CD8-positive, alpha-beta memory T cell (primary cell): ENCODE data around the gene SYNPR. TPM values are rescaled to one million over a fixed set of nuclear protein-coding genes. Genes with fewer than 3 reads are reported as not detected.

ENCODE experiments used
- CTCF ChIA-PET: fragments of 350-600 bp; sonication (Branson Sonifier 250); formaldehyde crosslinking; loops from one replicate; lab custom pipeline; 2021; ENCODE audit warnings: antibody characterized with exemption; lab: Charles Lee
- POLR2A ChIA-PET: fragments of 350-600 bp; sonication (Branson Sonifier 250); formaldehyde crosslinking; loops from one replicate; lab custom pipeline; 2021; ENCODE audit warnings: antibody characterized with exemption; lab: Charles Lee
- DNase-seq, 5 donors: peaks; one replicate each; pipeline versions ENCODE4 v3.0.0 to v3.0.0-alpha.2; 2020 to 2022; ENCODE audit warnings: mixed read lengths in 1 of 5
- H3K27ac ChIP-seq: one replicate; pipeline ENCODE4 v1.7.0; 2013; ENCODE audit warnings: low read depth, mild to moderate bottlenecking, low read length, moderate library complexity
- H3K27me3 ChIP-seq: 2 replicates; pipeline ENCODE4 v1.7.0; 2013; ENCODE audit warnings: low read length, mild to moderate bottlenecking; ENCODE audit not compliant: insufficient read depth, poor library complexity, severe bottlenecking
- H3K36me3 ChIP-seq: 2 replicates; pipeline ENCODE4 v1.7.0; 2013; ENCODE audit warnings: mild to moderate bottlenecking, low read length, moderate library complexity; ENCODE audit not compliant: insufficient read depth
- H3K4me1 ChIP-seq: 2 replicates; pipeline ENCODE4 v1.7.0; 2013; ENCODE audit warnings: mild to moderate bottlenecking, low read length, moderate library complexity; ENCODE audit not compliant: insufficient read depth
- H3K4me3 ChIP-seq: 2 replicates; pipeline ENCODE4 v1.7.0; 2013; ENCODE audit warnings: mild to moderate bottlenecking, low read length
- H3K9me3 ChIP-seq: 2 replicates; pipeline ENCODE4 v1.7.0; 2013; ENCODE audit warnings: mild to moderate bottlenecking, low read length
- H3K27ac Mint-ChIP-seq, 8 donors: one replicate each; pipeline ENCODE4 v1.8.0; 2020 to 2021; ENCODE audit warnings: mixed read lengths in 8 of 8, mild to moderate bottlenecking in 6 of 8, inconsistent platforms in 3 of 8, moderate library complexity in 3 of 8
- H3K27me3 Mint-ChIP-seq, 2 donors: one replicate each; pipeline ENCODE4 v1.8.0; 2020 to 2021; ENCODE audit warnings: mixed read lengths in 2 of 2, mild to moderate bottlenecking in 1 of 2, moderate library complexity in 1 of 2
- H3K36me3 Mint-ChIP-seq, 3 donors: one replicate each; pipeline ENCODE4 v1.8.0; 2020 to 2021; ENCODE audit warnings: mixed read lengths in 3 of 3, inconsistent platforms in 1 of 3, mild to moderate bottlenecking in 1 of 3
- H3K4me1 Mint-ChIP-seq, 3 donors: one replicate each; pipeline ENCODE4 v1.8.0; 2020 to 2021; ENCODE audit warnings: mixed read lengths in 3 of 3, inconsistent platforms in 1 of 3, mild to moderate bottlenecking in 1 of 3
- H3K4me3 Mint-ChIP-seq, 7 donors: one replicate each; pipeline ENCODE4 v1.8.0; 2020 to 2021; ENCODE audit warnings: mixed read lengths in 7 of 7, mild to moderate bottlenecking in 6 of 7, moderate library complexity in 4 of 7, inconsistent platforms in 2 of 7
- H3K9me3 Mint-ChIP-seq, 5 donors: one replicate each; pipeline ENCODE4 v1.8.0; 2020 to 2022; ENCODE audit warnings: mixed read lengths in 5 of 5, mild to moderate bottlenecking in 3 of 5, moderate library complexity in 2 of 5, inconsistent platforms in 1 of 5
- polyA plus RNA-seq: library from polyadenylated mRNA; unstranded; fragments of 300-500 nt; fragmentation: Illumina TruSeq; gene quantifications from one replicate; pipeline ENCODE4 v1.2.3, GENCODE V29; 2021
- total RNA-seq, 2 experiments: library from RNA; stranded (reverse); gene quantifications; one replicate each; pipeline ENCODE4 v1.2.3, GENCODE V29; 2021

Gene SYNPR
- total and polyA plus RNA-seq, 3 experiments from 2014 or later, result not detected

DNA sequence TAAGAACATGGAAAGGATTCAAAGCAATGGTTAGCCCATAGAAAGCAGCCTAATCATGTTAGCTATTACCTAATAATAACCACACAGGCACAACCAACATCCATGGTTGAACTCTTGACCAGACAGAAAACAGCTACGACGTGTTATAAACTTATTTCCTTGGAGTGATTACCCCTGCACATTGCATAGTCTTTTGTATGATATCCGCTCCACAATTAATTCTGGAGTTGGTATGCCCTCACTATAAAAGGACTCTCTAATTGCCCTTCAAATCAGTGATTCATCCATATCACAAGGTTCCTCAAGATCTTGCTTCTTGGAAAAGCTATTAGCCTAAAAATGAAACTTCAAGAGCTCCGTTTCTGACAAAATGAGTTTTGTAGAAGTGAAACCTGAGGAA is 117.9 kb downstream of the SYNPR start:
- no peaks in the 10 kb centered on the region for H3K4me1 Mint-ChIP-seq
- peaks cover 0 to 6% (median 0%) of the 10 kb centered on the region in 5 donors for H3K9me3 Mint-ChIP-seq
- POLR2A ChIA-PET, result no interaction called here
- Histone ChIP-seq H3K4me1 (no peaks in the 10 kb centered on the region), H3K9me3 (no peaks in the 10 kb centered on the region), H3K27me3 (no peaks in the 10 kb centered on the region), H3K27ac (no peak overlapping the region), H3K4me3 (no peak overlapping the region), H3K36me3 (no peaks in the 10 kb centered on the region)
- no peaks in the 10 kb centered on the region for H3K27me3 Mint-ChIP-seq
- H3K27ac Mint-ChIP-seq, result no peak overlapping the region
- H3K4me3 Mint-ChIP-seq, result no peak overlapping the region
- no peaks in the 10 kb centered on the region for H3K36me3 Mint-ChIP-seq
- CTCF ChIA-PET, result no interaction called here
- no peak for DNase-seq

DNA sequence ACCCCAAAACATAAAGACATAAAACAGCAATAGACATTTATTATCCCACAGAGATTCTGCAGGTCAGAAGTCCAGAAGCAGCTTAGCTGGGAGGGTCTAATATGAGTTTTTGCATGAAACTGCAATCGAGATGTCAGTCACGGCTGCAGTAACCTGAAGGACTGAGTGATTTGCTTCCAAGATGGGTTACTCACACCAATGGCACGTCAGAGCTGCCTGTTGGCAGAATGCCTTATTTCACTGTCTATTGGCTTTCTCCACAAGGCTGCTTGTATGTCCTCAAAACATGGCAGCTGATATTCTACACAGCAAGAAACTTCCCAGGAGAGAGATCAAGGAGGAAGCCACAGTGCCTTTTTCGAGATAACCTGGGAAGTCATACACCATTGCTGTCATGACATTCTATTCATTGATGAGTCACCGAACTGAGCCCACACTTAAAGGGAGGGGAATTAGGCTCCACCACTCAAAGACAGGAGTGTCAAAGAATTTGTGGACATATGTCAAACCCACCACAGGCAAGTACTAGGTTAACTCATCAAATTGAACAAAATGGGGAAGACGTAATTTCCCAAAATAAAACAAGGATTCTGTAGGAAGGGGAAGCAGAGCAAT is 122.2 kb downstream of the SYNPR start:
- no peak for DNase-seq
- Mint-ChIP-seq H3K36me3 (no peaks in the 10 kb centered on the region), H3K4me3 (no peak overlapping the region), H3K4me1 (no peaks in the 10 kb centered on the region), H3K9me3 (peaks cover 0 to 8% (median 0%) of the 10 kb centered on the region in 5 donors), H3K27ac (no peak overlapping the region), H3K27me3 (no peaks in the 10 kb centered on the region)
- Histone ChIP-seq H3K4me1 (no peaks in the 10 kb centered on the region), H3K36me3 (no peaks in the 10 kb centered on the region), H3K4me3 (no peak overlapping the region), H3K27ac (no peak overlapping the region), H3K27me3 (no peaks in the 10 kb centered on the region), H3K9me3 (no peaks in the 10 kb centered on the region)
- ChIA-PET POLR2A (no interaction called here), CTCF (no interaction called here)

DNA sequence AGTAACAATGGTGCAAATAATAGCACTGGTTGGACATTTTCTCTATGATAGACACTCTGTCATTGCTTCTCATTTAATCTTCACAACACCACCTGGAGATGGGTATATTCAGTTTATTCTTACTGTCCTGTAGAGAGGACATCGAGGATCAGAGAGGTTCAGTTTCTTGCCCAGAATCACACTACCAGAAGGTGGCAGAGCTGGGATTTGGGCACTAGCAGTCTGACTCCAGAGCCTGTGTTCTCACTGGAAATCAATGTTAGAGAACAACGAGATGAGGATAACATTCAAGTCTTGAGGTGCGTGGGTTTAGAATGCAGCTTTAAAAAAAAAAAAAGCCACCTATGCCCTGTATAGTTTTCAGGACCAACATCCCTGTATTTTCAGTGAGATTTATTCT is 127.8 kb downstream of the SYNPR start:
- H3K4me3 Mint-ChIP-seq, result no peak overlapping the region
- ChIA-PET CTCF (no interaction called here), POLR2A (no interaction called here)
- Histone ChIP-seq H3K27ac (no peak overlapping the region), H3K9me3 (no peaks in the 10 kb centered on the region), H3K36me3 (no peaks in the 10 kb centered on the region), H3K4me3 (no peak overlapping the region), H3K27me3 (no peaks in the 10 kb centered on the region), H3K4me1 (no peaks in the 10 kb centered on the region)
- no peaks in the 10 kb centered on the region for H3K27me3 Mint-ChIP-seq
- DNase-seq, result no peak
- no peaks in the 10 kb centered on the region for H3K4me1 Mint-ChIP-seq
- no peaks in the 10 kb centered on the region for H3K36me3 Mint-ChIP-seq
- H3K27ac Mint-ChIP-seq, result no peak overlapping the region
- H3K9me3 Mint-ChIP-seq, result peaks cover 0 to 4% (median 0%) of the 10 kb centered on the region in 5 donors

DNA sequence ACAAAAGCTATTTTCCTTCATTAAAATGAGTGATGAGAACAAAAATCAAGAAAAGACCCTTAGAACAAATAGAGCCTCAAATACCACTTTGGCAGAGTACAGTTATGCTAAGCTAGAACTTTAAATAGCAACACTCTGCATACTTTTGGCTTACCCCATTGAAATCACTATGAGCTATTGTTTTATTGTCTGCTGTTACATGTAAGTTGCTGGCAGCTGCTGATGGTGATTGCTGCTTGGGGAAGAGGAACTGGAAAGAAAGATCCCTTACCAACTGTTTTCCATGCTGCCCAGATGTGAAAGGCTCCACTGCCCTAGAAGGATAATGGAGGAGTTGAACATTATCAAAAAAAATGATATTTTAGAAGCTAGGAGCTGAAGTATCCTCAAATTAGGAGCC is 135.4 kb downstream of the SYNPR start:
- no peak overlapping the region for H3K4me3 Mint-ChIP-seq
- H3K27me3 Mint-ChIP-seq, result no peaks in the 10 kb centered on the region
- peaks cover 0 to 6% (median 0%) of the 10 kb centered on the region in 5 donors for H3K9me3 Mint-ChIP-seq
- no peaks in the 10 kb centered on the region for H3K36me3 Mint-ChIP-seq
- POLR2A ChIA-PET, result no interaction called here
- Histone ChIP-seq H3K27me3 (no peaks in the 10 kb centered on the region), H3K27ac (no peak overlapping the region), H3K36me3 (no peaks in the 10 kb centered on the region), H3K4me3 (no peak overlapping the region), H3K9me3 (no peaks in the 10 kb centered on the region), H3K4me1 (no peaks in the 10 kb centered on the region)
- CTCF ChIA-PET, result no interaction called here
- no peak for DNase-seq
- no peak overlapping the region for H3K27ac Mint-ChIP-seq
- no peaks in the 10 kb centered on the region for H3K4me1 Mint-ChIP-seq

DNA sequence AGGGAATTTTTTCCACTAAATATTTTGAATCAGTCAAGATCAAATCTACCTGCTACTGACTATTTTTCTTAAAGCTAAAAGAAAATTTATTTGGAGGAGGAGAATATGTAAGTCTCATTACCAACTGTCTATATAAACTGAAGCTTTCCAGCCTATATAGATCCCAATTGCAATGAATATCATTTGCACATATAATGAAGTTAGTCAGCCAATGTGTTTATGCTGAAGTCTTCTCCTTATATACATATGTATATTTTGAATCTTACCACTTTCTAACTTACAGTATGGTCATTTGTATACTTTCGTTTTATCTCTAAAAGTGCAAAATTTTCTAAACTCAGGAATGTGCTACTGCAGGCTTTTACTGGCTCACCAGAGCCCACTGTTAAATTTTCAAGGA is 136.5 kb downstream of the SYNPR start:
- H3K4me3 ChIP-seq, result no peak overlapping the region
- Mint-ChIP-seq H3K36me3 (no peaks in the 10 kb centered on the region), H3K4me3 (no peak overlapping the region), H3K27ac (no peak overlapping the region), H3K4me1 (no peaks in the 10 kb centered on the region), H3K9me3 (peaks cover 0 to 6% (median 0%) of the 10 kb centered on the region in 5 donors), H3K27me3 (peaks cover 0 to 1% of the 10 kb centered on the region in 2 donors)
- no peaks in the 10 kb centered on the region for H3K36me3 ChIP-seq
- CTCF ChIA-PET, result no interaction called here
- no peaks in the 10 kb centered on the region for H3K9me3 ChIP-seq
- no peak overlapping the region for H3K27ac ChIP-seq
- POLR2A ChIA-PET, result no interaction called here
- no peaks in the 10 kb centered on the region for H3K4me1 ChIP-seq
- DNase-seq, result no peak
- no peaks in the 10 kb centered on the region for H3K27me3 ChIP-seq

DNA sequence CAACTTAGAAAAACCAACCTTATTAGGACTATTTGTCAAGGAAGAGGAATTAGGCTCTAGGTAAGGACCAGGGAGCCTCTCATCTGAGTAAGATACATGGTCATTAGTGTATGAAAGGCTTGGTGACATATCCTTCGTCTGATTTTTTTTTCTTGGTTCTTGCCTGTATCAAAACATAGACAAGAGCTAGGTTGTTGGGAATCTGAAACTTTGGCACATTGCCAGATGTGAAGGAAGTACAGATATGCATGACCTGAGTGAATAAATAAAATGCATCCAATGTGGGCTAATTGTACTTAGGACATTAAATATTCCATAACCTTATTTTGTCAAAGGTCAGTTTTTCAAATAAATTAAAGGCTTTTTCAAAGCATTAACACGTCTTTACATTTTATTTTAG is 151.8 kb downstream of the SYNPR start:
- Histone ChIP-seq H3K36me3 (no peaks in the 10 kb centered on the region), H3K9me3 (no peaks in the 10 kb centered on the region), H3K4me3 (no peak overlapping the region), H3K4me1 (no peaks in the 10 kb centered on the region), H3K27me3 (no peaks in the 10 kb centered on the region), H3K27ac (no peak overlapping the region)
- no peak for DNase-seq
- Mint-ChIP-seq H3K36me3 (no peaks in the 10 kb centered on the region), H3K9me3 (peaks cover 0 to 5% (median 0%) of the 10 kb centered on the region in 5 donors), H3K27ac (no peak overlapping the region), H3K27me3 (peaks cover 0 to 2% of the 10 kb centered on the region in 2 donors), H3K4me3 (no peak overlapping the region), H3K4me1 (no peaks in the 10 kb centered on the region)
- ChIA-PET POLR2A (no interaction called here), CTCF (no interaction called here)

DNA sequence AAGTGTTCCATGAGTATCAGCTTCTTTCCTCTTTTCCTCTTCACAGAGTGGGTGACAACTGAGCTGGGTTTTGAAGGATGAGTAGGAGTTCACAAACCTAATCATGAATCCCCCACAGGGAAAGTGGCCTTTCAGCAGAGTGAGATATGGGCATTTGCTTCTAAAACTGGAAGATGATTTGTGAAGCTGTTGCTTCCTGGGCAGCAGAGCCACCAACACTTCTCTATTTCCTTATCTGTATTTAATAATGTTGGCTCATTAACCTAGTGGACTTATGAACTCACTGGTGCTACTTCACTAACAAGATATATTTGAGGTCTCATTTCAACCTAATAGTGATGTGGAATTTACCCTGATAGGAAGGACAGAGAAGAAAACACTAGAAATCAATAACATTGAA is 152.8 kb downstream of the SYNPR start:
- ChIA-PET POLR2A (no interaction called here), CTCF (no interaction called here)
- DNase-seq, result no peak
- no peaks in the 10 kb centered on the region for H3K4me1 ChIP-seq
- H3K4me1 Mint-ChIP-seq, result no peaks in the 10 kb centered on the region
- H3K36me3 Mint-ChIP-seq, result no peaks in the 10 kb centered on the region
- no peak overlapping the region for H3K27ac ChIP-seq
- no peaks in the 10 kb centered on the region for H3K27me3 ChIP-seq
- no peaks in the 10 kb centered on the region for H3K36me3 ChIP-seq
- no peak overlapping the region for H3K4me3 Mint-ChIP-seq
- H3K4me3 ChIP-seq, result no peak overlapping the region
- peaks cover 0 to 1% of the 10 kb centered on the region in 2 donors for H3K27me3 Mint-ChIP-seq
- H3K9me3 Mint-ChIP-seq, result peaks cover 0 to 5% (median 0%) of the 10 kb centered on the region in 5 donors
- no peaks in the 10 kb centered on the region for H3K9me3 ChIP-seq
- no peak overlapping the region for H3K27ac Mint-ChIP-seq

DNA sequence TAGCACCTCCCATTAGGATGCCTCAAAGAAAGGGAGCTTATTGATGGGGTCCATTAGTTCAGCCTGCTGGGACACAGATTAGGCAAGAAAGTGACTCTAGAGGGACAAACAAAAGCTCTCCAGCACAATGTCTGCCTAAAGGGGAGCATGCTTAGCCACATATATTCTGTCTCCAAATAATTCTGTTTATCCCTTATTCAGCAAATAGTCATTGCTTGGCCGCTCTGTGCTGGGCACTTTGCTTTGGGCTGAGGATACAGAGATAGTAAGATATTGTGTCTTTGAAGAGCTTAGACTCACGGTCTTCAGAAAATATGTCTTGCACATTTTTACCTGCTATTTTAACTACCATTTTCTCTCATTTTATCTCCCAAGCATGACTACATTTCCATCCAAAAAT is 159.8 kb downstream of the SYNPR start:
- no peaks in the 10 kb centered on the region for H3K4me1 Mint-ChIP-seq
- no peak overlapping the region for H3K4me3 Mint-ChIP-seq
- no peak overlapping the region for H3K4me3 ChIP-seq
- peaks cover 0 to 5% of the 10 kb centered on the region in 2 donors for H3K27me3 Mint-ChIP-seq
- no peaks in the 10 kb centered on the region for H3K4me1 ChIP-seq
- H3K9me3 Mint-ChIP-seq, result peaks cover 0 to 3% (median 0%) of the 10 kb centered on the region in 5 donors
- no peaks in the 10 kb centered on the region for H3K36me3 Mint-ChIP-seq
- H3K36me3 ChIP-seq, result no peaks in the 10 kb centered on the region
- CTCF ChIA-PET, result no interaction called here
- H3K9me3 ChIP-seq, result no peaks in the 10 kb centered on the region
- no peak overlapping the region for H3K27ac Mint-ChIP-seq
- no peak overlapping the region for H3K27ac ChIP-seq
- no peak for DNase-seq
- no peaks in the 10 kb centered on the region for H3K27me3 ChIP-seq
- POLR2A ChIA-PET, result no interaction called here
